HCT116 (cell line): ENCODE measurements around the gene ASGR2. TPM values are rescaled to one million over a fixed set of nuclear protein-coding genes. Genes with fewer than 3 reads are reported as not detected.

ENCODE experiments used
- ATAC-seq: fragments of 200-7000 bp; cut with Tn5 transposase; 2 replicates; pipeline ENCODE4 v1.9.1; 2020; ENCODE audit warnings: mild to moderate bottlenecking, moderate library complexity
- BruUV-seq: library from RNA; stranded (reverse); fragments of 400-500 nt; replicated peaks from 2 replicates; lab custom pipeline; 2021; lab: Mats Ljungman, UMichigan
- CTCF ChIA-PET: fragments of 300-600 bp; sonication (Branson Sonifier 250); formaldehyde crosslinking; loops from one replicate; lab custom pipeline; 2021; ENCODE audit warnings: antibody characterized with exemption; lab: Charles Lee
- POLR2A ChIA-PET: fragments of 300-600, 350-600 bp; sonication (Branson Sonifier 250); formaldehyde crosslinking; loops from one replicate; lab custom pipeline; 2021; ENCODE audit warnings: antibody characterized with exemption; lab: Charles Lee
- RAD21 ChIA-PET, 2 experiments: fragments of 300-600 bp; sonication (Branson Sonifier 250); formaldehyde crosslinking; loops; one replicate each; lab custom pipeline; 2023; ENCODE audit warnings: low total read pairs in 2 of 2; ENCODE audit not compliant: uncharacterized antibody in 2 of 2, unreplicated experiment in 2 of 2, low non-redundant PET in 1 of 2; lab: Charles Lee
- DNase-seq: peaks from one replicate; pipeline ENCODE4 v3.0.0-alpha.2; 2010; ENCODE audit warnings: low read depth, low spot score
- H2AFZ ChIP-seq: fragments of 200-600 bp; shearing (Covaris generic), sonication (generic); 2 replicates; pipeline ENCODE4 v1.6.1; 2017; ENCODE audit warnings: low read depth, mixed run types, mixed read lengths, antibody characterized with exemption, low read length; ENCODE audit not compliant: poor library complexity, severe bottlenecking
- H3K27ac ChIP-seq: 2 replicates; pipeline ENCODE4 v1.5.1; 2012; ENCODE audit warnings: low read depth, low read length
- H3K27me3 ChIP-seq: fragments of 200-600 bp; sonication (generic); 2 replicates; pipeline ENCODE4 v1.6.1; 2016; ENCODE audit warnings: mixed run types, low read length, mixed read lengths; ENCODE audit not compliant: insufficient read depth
- H3K36me3 ChIP-seq, 2 experiments: fragments of 200-500 bp in 1 of 2; fragments of 200-600 bp in 1 of 2; sonication (Bioruptor generic) in 1 of 2; sonication (generic) in 1 of 2; 2 replicates each; pipeline versions ENCODE4 v1.5.1 to v1.6.1; 2014 to 2016; ENCODE audit warnings: low read length in 2 of 2, inconsistent platforms in 1 of 2, mixed read lengths in 1 of 2, mixed run types in 1 of 2; ENCODE audit not compliant: insufficient read depth in 2 of 2, control insufficient read depth in 1 of 2
- H3K4me1 ChIP-seq, 2 experiments: fragments of 200-600 bp in 1 of 2; sonication (generic) in 1 of 2; 2 replicates each; pipeline versions ENCODE4 v1.5.1 to v1.6.1; 2012 to 2017; ENCODE audit warnings: low read length in 2 of 2, inconsistent platforms in 1 of 2, mild to moderate bottlenecking in 1 of 2, mixed read lengths in 1 of 2, mixed run types in 1 of 2, moderate library complexity in 1 of 2; ENCODE audit not compliant: insufficient read depth in 2 of 2, control insufficient read depth in 1 of 2
- H3K4me2 ChIP-seq: fragments of 200-600 bp; sonication (generic); 2 replicates; pipeline ENCODE4 v1.6.1; 2017; ENCODE audit warnings: mixed run types, low read length, mixed read lengths
- H3K4me3 ChIP-seq, 2 experiments: fragments of 200-600 bp in 1 of 2; sonication (generic) in 1 of 2; replicated peaks in 1 of 2; 2 replicates each; pipeline ENCODE4 v1.5.1; 2011 to 2016; ENCODE audit warnings: low read length in 2 of 2, control low read depth in 1 of 2, low read depth in 1 of 2, mild to moderate bottlenecking in 1 of 2, mixed read lengths in 1 of 2, mixed run types in 1 of 2
- H3K79me2 ChIP-seq: fragments of 200-600 bp; sonication (generic); 2 replicates; pipeline ENCODE4 v1.6.1; 2017; ENCODE audit warnings: mild to moderate bottlenecking, mixed run types, low read length, moderate library complexity, mixed read lengths; ENCODE audit not compliant: insufficient read depth
- H3K9ac ChIP-seq: fragments of 200-600 bp; sonication (generic); 2 replicates; pipeline ENCODE4 v1.6.1; 2016; ENCODE audit warnings: low read length, mixed read lengths
- H3K9me2 ChIP-seq: fragments of 200-600 bp; sonication (generic), shearing (Covaris generic); 2 replicates; pipeline ENCODE4 v1.6.1; 2017; ENCODE audit warnings: mixed run types, mild to moderate bottlenecking, moderate library complexity; ENCODE audit not compliant: insufficient read depth
- H3K9me3 ChIP-seq, 2 experiments: fragments of 200-500 bp in 1 of 2; fragments of 200-600 bp in 1 of 2; sonication (Bioruptor generic) in 1 of 2; sonication (generic) in 1 of 2; 2 replicates each; pipeline ENCODE4 v1.6.1; 2014 to 2017; ENCODE audit warnings: low read length in 2 of 2, mixed read lengths in 2 of 2, inconsistent platforms in 1 of 2, low read depth in 1 of 2, mild to moderate bottlenecking in 1 of 2, mixed run types in 1 of 2, moderate library complexity in 1 of 2; ENCODE audit not compliant: control insufficient read depth in 1 of 2, insufficient read depth in 1 of 2
- H4K20me1 ChIP-seq: fragments of 200-600 bp; sonication (generic), shearing (Covaris generic); 2 replicates; pipeline ENCODE4 v1.6.1; 2017; ENCODE audit warnings: mixed run types, mild to moderate bottlenecking, moderate library complexity; ENCODE audit not compliant: insufficient read depth
- ELF1 ChIP-seq: IDR thresholded peaks from 2 replicates; pipeline ENCODE4 v1.6.1; 2012; ENCODE audit warnings: low read depth, borderline replicate concordance
- EZH2phosphoT487 ChIP-seq: fragments of 200-600 bp; IDR thresholded peaks from 2 replicates; pipeline ENCODE4 v1.6.1; 2018; ENCODE audit warnings: antibody characterized with exemption, borderline replicate concordance
- JUND ChIP-seq: IDR thresholded peaks from 2 replicates; pipeline ENCODE4 v1.6.1; 2012
- SRF ChIP-seq: IDR thresholded peaks from 2 replicates; pipeline ENCODE4 v1.6.1; 2012; ENCODE audit warnings: low read depth
- TCF7L2 ChIP-seq: IDR thresholded peaks from 2 replicates; pipeline ENCODE4 v1.7.0; 2011; ENCODE audit warnings: borderline replicate concordance, inconsistent platforms; ENCODE audit not compliant: insufficient read depth, insufficient read length; ENCODE audit errors: extremely low read depth
- YY1 ChIP-seq: IDR thresholded peaks from 2 replicates; pipeline ENCODE4 v1.6.1; 2011; ENCODE audit warnings: low read length, low read depth, moderate library complexity, mild to moderate bottlenecking; ENCODE audit not compliant: insufficient replicate concordance; ENCODE audit errors: extremely low read depth
- intact Hi-C: fragments of 100-400 bp; cut with micrococcal nuclease; formaldehyde crosslinking; loops from 2 replicates; pipeline ENCODE4 v1.10.0; 2022
- total RNA-seq: library from RNA; stranded (reverse); gene quantifications from one replicate; pipeline ENCODE4 v1.2.1, GENCODE V29; 2021; ENCODE audit not compliant: unreplicated experiment
- TF ChIP-seq, protein P1 (sequence below), 3 experiments: fragments of 200-600 bp in 1 of 3; sonication (generic) in 1 of 3; IDR thresholded peaks in 2 of 3; conservative IDR thresholded peaks in 1 of 3; 2 replicates each; pipeline ENCODE4 v1.5.1; 2012 to 2017; ENCODE audit warnings: low read depth in 2 of 3, low read length in 2 of 3, antibody characterized with exemption in 1 of 3, borderline replicate concordance in 1 of 3, control low read depth in 1 of 3, mild to moderate bottlenecking in 1 of 3, mixed read lengths in 1 of 3, mixed run types in 1 of 3, moderate library complexity in 1 of 3; ENCODE audit not compliant: insufficient read depth in 1 of 3
- TF ChIP-seq, protein P2 (sequence below): IDR thresholded peaks from 2 replicates; pipeline ENCODE4 v1.6.1; 2012

ASGR2 gene
- total RNA-seq, 1 experiment from 2014 or later: 0.32 TPM

DNA sequence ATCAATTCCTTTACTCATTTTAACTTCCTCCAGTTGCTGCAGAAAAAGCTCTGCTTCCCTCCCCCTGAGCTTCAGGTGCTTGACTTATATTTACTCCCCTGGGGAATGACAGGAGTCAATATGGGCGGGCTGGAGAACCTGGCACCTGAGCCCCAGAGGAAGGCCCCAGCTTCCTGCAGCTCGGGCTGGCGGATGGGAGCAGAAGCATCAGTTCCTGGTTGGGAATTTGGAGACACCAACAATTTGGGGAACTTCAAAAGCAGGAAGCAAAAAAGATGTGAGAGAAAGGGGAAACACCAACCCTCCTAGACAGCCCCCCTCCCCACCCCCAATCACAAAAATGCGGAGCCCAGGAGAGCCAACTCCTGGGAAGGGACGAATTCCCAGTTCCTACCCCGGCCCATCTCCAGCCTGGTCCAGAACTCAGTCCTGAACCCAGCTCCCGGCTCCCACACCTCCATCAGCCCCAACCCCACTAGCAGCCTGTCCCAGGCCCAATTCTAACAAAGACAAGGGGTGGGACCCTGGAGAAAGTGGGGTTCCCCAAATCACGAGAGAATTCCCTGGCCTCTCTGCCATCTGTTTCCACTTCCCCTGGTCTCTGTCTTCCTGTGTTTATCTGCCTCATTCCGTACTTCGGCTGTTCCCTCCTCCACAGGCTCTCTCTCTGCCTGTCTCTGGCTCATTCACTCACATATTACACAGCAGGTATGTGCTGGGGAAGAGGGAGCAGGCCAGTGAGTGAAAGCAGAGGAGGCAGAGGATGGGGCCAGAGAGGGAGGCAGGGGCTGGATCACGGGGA, 16.2 kb upstream of the ASGR2 start:
- H3K9me2 ChIP-seq: no peaks in the 10 kb centered on the region
- H3K27me3 ChIP-seq: no peaks in the 10 kb centered on the region
- no peak overlapping the region for H3K4me2 ChIP-seq
- H3K4me1 ChIP-seq: peaks cover 0 to 5% of the 10 kb centered on the region in 2 experiments; a peak in 3 of 4 replicates
- ChIA-PET POLR2A (interaction anchor here (1.0 kb wide), 1 partner anchor 93 kb away, joined by 8 read pairs; no protein-coding TSS in a partner anchor), RAD21 (interaction anchor here in 1 of 2 experiments (0.6 kb wide), 1 partner anchor 79 kb away, joined by 6 read pairs; no protein-coding TSS in a partner anchor), CTCF (interaction anchor here (0.6 to 2.7 kb wide), 2 partner anchors 48 to 77 kb away, joined by 3 to 16 read pairs; no protein-coding TSS in a partner anchor)
- BruUV-seq: no TSS peak
- no peak for DNase-seq
- ATAC-seq: no peak
- no peaks in the 10 kb centered on the region for H3K9me3 ChIP-seq
- H3K4me3 ChIP-seq: no peak overlapping the region
- no peaks in the 10 kb centered on the region for H3K79me2 ChIP-seq
- no peak overlapping the region for H2AFZ ChIP-seq
- H3K36me3 ChIP-seq: no peaks in the 10 kb centered on the region
- TF ChIP-seq, protein P1, sequence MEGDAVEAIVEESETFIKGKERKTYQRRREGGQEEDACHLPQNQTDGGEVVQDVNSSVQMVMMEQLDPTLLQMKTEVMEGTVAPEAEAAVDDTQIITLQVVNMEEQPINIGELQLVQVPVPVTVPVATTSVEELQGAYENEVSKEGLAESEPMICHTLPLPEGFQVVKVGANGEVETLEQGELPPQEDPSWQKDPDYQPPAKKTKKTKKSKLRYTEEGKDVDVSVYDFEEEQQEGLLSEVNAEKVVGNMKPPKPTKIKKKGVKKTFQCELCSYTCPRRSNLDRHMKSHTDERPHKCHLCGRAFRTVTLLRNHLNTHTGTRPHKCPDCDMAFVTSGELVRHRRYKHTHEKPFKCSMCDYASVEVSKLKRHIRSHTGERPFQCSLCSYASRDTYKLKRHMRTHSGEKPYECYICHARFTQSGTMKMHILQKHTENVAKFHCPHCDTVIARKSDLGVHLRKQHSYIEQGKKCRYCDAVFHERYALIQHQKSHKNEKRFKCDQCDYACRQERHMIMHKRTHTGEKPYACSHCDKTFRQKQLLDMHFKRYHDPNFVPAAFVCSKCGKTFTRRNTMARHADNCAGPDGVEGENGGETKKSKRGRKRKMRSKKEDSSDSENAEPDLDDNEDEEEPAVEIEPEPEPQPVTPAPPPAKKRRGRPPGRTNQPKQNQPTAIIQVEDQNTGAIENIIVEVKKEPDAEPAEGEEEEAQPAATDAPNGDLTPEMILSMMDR (IDR thresholded peaks at IDR 0.05 in 2 of 3, conservative IDR thresholded peaks at IDR 0.05 in 1 of 3; ENCODE audit: borderline replicate concordance in 1 of 3, insufficient read depth in 1 of 3, low read depth in 2 of 3, low read length in 2 of 3): no peak
- TF ChIP-seq SRF (no peak), TCF7L2 (no peak), YY1 (no peak), ELF1 (no peak), JUND (no peak), EZH2phosphoT487 (no peak)
- TF ChIP-seq, protein P2, sequence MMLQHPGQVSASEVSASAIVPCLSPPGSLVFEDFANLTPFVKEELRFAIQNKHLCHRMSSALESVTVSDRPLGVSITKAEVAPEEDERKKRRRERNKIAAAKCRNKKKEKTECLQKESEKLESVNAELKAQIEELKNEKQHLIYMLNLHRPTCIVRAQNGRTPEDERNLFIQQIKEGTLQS: no peak
- no peak overlapping the region for H3K27ac ChIP-seq
- no peaks in the 10 kb centered on the region for H4K20me1 ChIP-seq
- H3K9ac ChIP-seq: no peak overlapping the region
- intact Hi-C loops: no loop called here
